Mucosa of rectum (tissue), 2 donors: ENCODE results near the gene OSBPL9.

Experiments
- H3K27ac ChIP-seq, 2 donors: one replicate each; pipeline ENCODE4 v1.7.0; 2013; ENCODE audit warnings: inconsistent platforms in 2 of 2, low read depth in 2 of 2, low read length in 2 of 2
- H3K27me3 ChIP-seq, 2 donors: one replicate each; pipeline ENCODE4 v1.7.0; 2013; ENCODE audit warnings: low read length in 2 of 2; ENCODE audit not compliant: control insufficient read depth in 2 of 2, insufficient read depth in 2 of 2
- H3K36me3 ChIP-seq, 2 donors: one replicate each; pipeline ENCODE4 v1.7.0; 2013; ENCODE audit warnings: low read length in 2 of 2; ENCODE audit not compliant: control insufficient read depth in 2 of 2, insufficient read depth in 2 of 2
- H3K4me1 ChIP-seq, 2 donors: one replicate each; pipeline ENCODE4 v1.7.0; 2013; ENCODE audit warnings: low read length in 2 of 2, mild to moderate bottlenecking in 1 of 2; ENCODE audit not compliant: control insufficient read depth in 2 of 2, insufficient read depth in 2 of 2
- H3K4me3 ChIP-seq, 2 donors: one replicate each; pipeline ENCODE4 v1.7.0; 2013; ENCODE audit warnings: low read length in 2 of 2
- H3K9ac ChIP-seq, 2 donors: one replicate each; pipeline ENCODE4 v1.7.0; 2013; ENCODE audit warnings: low read length in 2 of 2, low read depth in 1 of 2, mild to moderate bottlenecking in 1 of 2
- H3K9me3 ChIP-seq, 2 donors: one replicate each; pipeline ENCODE4 v1.7.0; 2013; ENCODE audit warnings: low read length in 2 of 2; ENCODE audit not compliant: control insufficient read depth in 2 of 2
- donor health status: healthy.
- donor health status: Normal muscosa, but diverticular disease.

OSBPL9 gene

GRCh38 chr1:51833700-51834099 is 216.8 kb downstream of the OSBPL9 start:
- no peaks in the 10 kb centered on the region for H3K9me3 ChIP-seq
- no peak overlapping the region for H3K4me3 ChIP-seq
- H3K27ac ChIP-seq = no peak overlapping the region
- no peaks in the 10 kb centered on the region for H3K4me1 ChIP-seq
- H3K27me3 ChIP-seq = no peaks in the 10 kb centered on the region
- H3K36me3 ChIP-seq = peaks cover 13 to 30% of the 10 kb centered on the region in 2 donors
- H3K9ac ChIP-seq = no peak overlapping the region

- Histone ChIP-seq H3K27me3 (no peaks in the 10 kb centered on the region), H3K36me3 (peaks cover 11 to 23% of the 10 kb centered on the region in 2 donors)
These were observed 220.4 kb downstream of the OSBPL9 start for GRCh38 chr1:51837243-51837642.

More at GRCh38 chr1:51837243-51837642, 220.4 kb downstream of the OSBPL9 start:
- Histone ChIP-seq H3K9me3 (no peaks in the 10 kb centered on the region), H3K4me3 (no peak overlapping the region), H3K9ac (no peak overlapping the region), H3K27ac (no peak overlapping the region), H3K4me1 (no peaks in the 10 kb centered on the region)
